H1 (cell line): ENCODE results near the gene EFEMP2. TPM values are rescaled to one million over a fixed set of nuclear protein-coding genes. Genes with fewer than 3 reads are reported as not detected.

Source experiments
- CREB1 ChIP-seq: IDR thresholded peaks from 2 replicates; pipeline ENCODE4 v1.6.1; 2012; ENCODE audit warnings: inconsistent platforms
- EP300 ChIP-seq, 2 experiments: IDR thresholded peaks; 1 replicate in 1 of 2; 2 replicates in 1 of 2; pipeline ENCODE4 v1.6.1; 2011 to 2012; ENCODE audit warnings: low read depth in 2 of 2, low read length in 2 of 2, mild to moderate bottlenecking in 2 of 2, borderline replicate concordance in 1 of 2, inconsistent platforms in 1 of 2, moderate library complexity in 1 of 2
- EZH2 ChIP-seq: fragments of 200-600 bp; sonication (generic); IDR thresholded peaks from 2 replicates; pipeline ENCODE4 v1.7.1; 2012; ENCODE audit warnings: low read depth, mild to moderate bottlenecking, moderate library complexity, low read length, inconsistent platforms; ENCODE audit not compliant: severe bottlenecking
- JUN ChIP-seq: IDR thresholded peaks from 2 replicates; pipeline ENCODE4 v1.6.1; 2011; ENCODE audit warnings: low read depth, mild to moderate bottlenecking, improper control_type of control experiment, low read length
- KDM1A ChIP-seq: fragments of 200-600, 300-600 bp; sonication (generic); IDR thresholded peaks from 2 replicates; pipeline ENCODE4 v1.7.1; 2016; ENCODE audit warnings: mild to moderate bottlenecking, low read length, borderline replicate concordance
- POLR2A ChIP-seq, 2 experiments: IDR thresholded peaks; 1 replicate in 1 of 2; 2 replicates in 1 of 2; pipeline ENCODE4 v1.6.1; 2011; ENCODE audit warnings: low read depth in 2 of 2, low read length in 2 of 2, mild to moderate bottlenecking in 2 of 2; ENCODE audit errors: control extremely low read depth in 1 of 2
- SP2 ChIP-seq: IDR thresholded peaks from 2 replicates; pipeline ENCODE4 v1.6.1; 2012; ENCODE audit warnings: mild to moderate bottlenecking, low read length, inconsistent platforms
- TCF12 ChIP-seq: IDR thresholded peaks from 2 replicates; pipeline ENCODE4 v1.6.1; 2011; ENCODE audit warnings: low read depth, mild to moderate bottlenecking, low read length
- YY1 ChIP-seq: IDR thresholded peaks from 2 replicates; pipeline ENCODE4 v1.6.1; 2011; ENCODE audit warnings: low read depth, mild to moderate bottlenecking, low read length
- polyA plus RNA-seq, 7 experiments: library from polyadenylated mRNA; depleted of rRNA in 3 of 7; stranded (reverse) in 5 of 7; unstranded in 2 of 7; fragments of >200 nt in 5 of 7; fragments of 200-250 nt in 2 of 7; gene quantifications; 1 replicate in 5 of 7; 2 replicates in 1 of 7; 4 replicates in 1 of 7; pipeline versions ENCODE4 v1.2.1 to v1.2.3, GENCODE V29; 2011 to 2013; ENCODE audit warnings: missing spikeins in 2 of 7, mixed read lengths in 2 of 7
- total RNA-seq: library from RNA; stranded (reverse); fragmentation: NEBNext Ultra II Directional; extraction: Animal tissue kit (Norgen Biotek cat#: 25700); gene quantifications from 2 replicates; pipeline ENCODE4 v1.2.1, GENCODE V29; 2021

EFEMP2 gene
- total and polyA plus RNA-seq, 2 of the 8 experiments (the other 6 are each of a cell fraction or from before 2014, with no cell fraction given), result 8.8 to 17.2 TPM

- TF ChIP-seq KDM1A, result no peak
- no peak for TF ChIP-seq JUN
- TF ChIP-seq YY1, result no peak
- no peak for TF ChIP-seq POLR2A (IDR thresholded peaks at IDR 0.05; ENCODE audit: control extremely low read depth in 1 of 2, low read depth in 2 of 2, low read length in 2 of 2)
- TF ChIP-seq EZH2, result no peak
- TF ChIP-seq SP2, result no peak
- TF ChIP-seq TCF12, result no peak
- no peak for TF ChIP-seq EP300 (IDR thresholded peaks at IDR 0.05; ENCODE audit: borderline replicate concordance in 1 of 2, low read depth in 2 of 2, low read length in 2 of 2)
- no peak for TF ChIP-seq CREB1
Measured at GRCh38 chr11:65886826-65887722, 14.5 kb upstream of the EFEMP2 start (continued).
